HEK293T (cell line): ENCODE measurements around the gene CMTM1.
"Not testable (repeated sequence)": the region's sequence is repeated elsewhere in the genome, so short reads cannot be mapped to it uniquely, and the experiment has no call there.

Source experiments
- CTCF ChIA-PET: fragments of 350-600 bp; formaldehyde crosslinking; extraction: SDS; loops from one replicate; lab custom pipeline; 2021; ENCODE audit warnings: antibody characterized with exemption, inconsistent platforms; lab: Yijun Ruan, JAX
- POLR2A ChIA-PET: fragments of 350-600 bp; formaldehyde crosslinking; extraction: SDS; loops from one replicate; lab custom pipeline; 2020; ENCODE audit warnings: antibody characterized with exemption, inconsistent platforms; lab: Yijun Ruan, JAX
- DNase-seq: peaks from one replicate; pipeline ENCODE4 v3.0.0; 2012; ENCODE audit warnings: mixed read lengths; ENCODE audit errors: extremely low spot score
- ARNT ChIP-seq: fragments of 450-650 bp; IDR thresholded peaks from 2 replicates; pipeline ENCODE4 v1.6.1; 2017; ENCODE audit warnings: mild to moderate bottlenecking
- BHLHE40 ChIP-seq: fragments of 450-650 bp; IDR thresholded peaks from 2 replicates; pipeline ENCODE4 v1.6.1; 2016; ENCODE audit warnings: mild to moderate bottlenecking, moderate library complexity, borderline replicate concordance
- CTBP1 ChIP-seq: fragments of 450-650 bp; IDR thresholded peaks from 2 replicates; pipeline ENCODE4 v1.6.1; 2016; ENCODE audit warnings: borderline replicate concordance
- ELF4 ChIP-seq: fragments of 450-650 bp; IDR thresholded peaks from 2 replicates; pipeline ENCODE4 v1.6.1; 2017; ENCODE audit warnings: antibody characterized with exemption
- FOXA1 ChIP-seq: fragments of 450-650 bp; IDR thresholded peaks from 2 replicates; pipeline ENCODE4 v1.6.1; 2016; ENCODE audit warnings: mild to moderate bottlenecking
- FOXK2 ChIP-seq: fragments of 450-650 bp; IDR thresholded peaks from 2 replicates; pipeline ENCODE4 v1.6.1; 2016; ENCODE audit warnings: mild to moderate bottlenecking
- FOXM1 ChIP-seq: fragments of 450-650 bp; IDR thresholded peaks from 2 replicates; pipeline ENCODE4 v1.6.1; 2017; ENCODE audit warnings: mild to moderate bottlenecking, borderline replicate concordance
- HDGF ChIP-seq: fragments of 450-650 bp; IDR thresholded peaks from 2 replicates; pipeline ENCODE4 v1.6.1; 2017; ENCODE audit warnings: antibody characterized with exemption, borderline replicate concordance
- L3MBTL2 ChIP-seq: fragments of 450-650 bp; conservative IDR thresholded peaks from 2 replicates; pipeline ENCODE4 v1.6.1; 2016; ENCODE audit warnings: mild to moderate bottlenecking
- LEF1 ChIP-seq: fragments of 450-650 bp; IDR thresholded peaks from 2 replicates; pipeline ENCODE4 v1.6.1; 2017; ENCODE audit warnings: mild to moderate bottlenecking, borderline replicate concordance
- NFRKB ChIP-seq: fragments of 450-650 bp; IDR thresholded peaks from 2 replicates; pipeline ENCODE4 v1.6.1; 2016; ENCODE audit warnings: mild to moderate bottlenecking, moderate library complexity
- PKNOX1 ChIP-seq: fragments of 450-650 bp; IDR thresholded peaks from 2 replicates; pipeline ENCODE4 v1.6.1; 2016
- SP1 ChIP-seq: fragments of 450-650 bp; IDR thresholded peaks from 2 replicates; pipeline ENCODE4 v1.6.1; 2017
- SUZ12 ChIP-seq: fragments of 450-650 bp; IDR thresholded peaks from 2 replicates; pipeline ENCODE4 v1.6.1; 2016; ENCODE audit warnings: mild to moderate bottlenecking
- TARDBP ChIP-seq: fragments of 450-650 bp; IDR thresholded peaks from 2 replicates; pipeline ENCODE4 v1.6.1; 2016
- ZNF384 ChIP-seq: fragments of 450-650 bp; IDR thresholded peaks from 2 replicates; pipeline ENCODE4 v1.6.1; 2016

CMTM1 gene

DNA sequence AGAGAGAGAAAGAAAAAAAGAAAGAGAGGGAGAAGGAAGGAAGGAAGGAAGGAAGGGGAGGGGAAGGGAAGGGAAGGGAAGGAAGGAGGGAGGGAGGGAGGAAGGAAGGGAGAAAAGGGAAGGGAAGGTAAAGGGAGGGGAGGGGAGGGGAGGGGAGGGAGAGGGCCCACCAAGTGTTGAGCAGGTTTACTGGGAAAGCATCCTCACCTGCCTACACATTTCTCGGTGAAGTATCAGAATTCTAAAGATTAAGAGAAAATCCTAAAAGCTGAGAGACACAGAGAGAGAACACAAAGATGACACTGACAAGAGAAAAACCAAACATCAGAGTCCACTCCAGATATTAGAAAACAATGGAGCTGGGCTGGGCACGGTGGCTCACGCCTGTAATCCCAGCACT, 26.0 kb downstream of the CMTM1 start:
- POLR2A ChIA-PET, result no interaction called here
- no peak for DNase-seq
- CTCF ChIA-PET, result no interaction called here
- TF ChIP-seq NFRKB, result no peak

GRCh38 chr16:66592814-66593213, 26.6 kb downstream of the CMTM1 start:
- POLR2A ChIA-PET, result no interaction called here
- TF ChIP-seq SUZ12 (no peak), BHLHE40 (no peak), SP1 (no peak), ELF4 (no peak), FOXA1 (no peak)
- no peak for DNase-seq
- CTCF ChIA-PET, result no interaction called here

GRCh38 chr16:66594739-66595138, 28.5 kb downstream of the CMTM1 start:
- TF ChIP-seq PKNOX1 (no peak), CTBP1 (no peak), BHLHE40 (no peak), HDGF (no peak), SUZ12 (no peak), FOXA1 (no peak), ZNF384 (no peak)
- CTCF ChIA-PET, result interaction anchor here (0.7 kb wide), 1 partner anchor 76 kb away, joined by 5 read pairs; no protein-coding TSS in a partner anchor
- POLR2A ChIA-PET, result no interaction called here
- no peak for DNase-seq

- CTCF ChIA-PET, POLR2A ChIA-PET, DNase-seq: not testable (repeated sequence)
Measured at GRCh38 chr16:66596559-66596958, 30.3 kb downstream of the CMTM1 start.

DNA sequence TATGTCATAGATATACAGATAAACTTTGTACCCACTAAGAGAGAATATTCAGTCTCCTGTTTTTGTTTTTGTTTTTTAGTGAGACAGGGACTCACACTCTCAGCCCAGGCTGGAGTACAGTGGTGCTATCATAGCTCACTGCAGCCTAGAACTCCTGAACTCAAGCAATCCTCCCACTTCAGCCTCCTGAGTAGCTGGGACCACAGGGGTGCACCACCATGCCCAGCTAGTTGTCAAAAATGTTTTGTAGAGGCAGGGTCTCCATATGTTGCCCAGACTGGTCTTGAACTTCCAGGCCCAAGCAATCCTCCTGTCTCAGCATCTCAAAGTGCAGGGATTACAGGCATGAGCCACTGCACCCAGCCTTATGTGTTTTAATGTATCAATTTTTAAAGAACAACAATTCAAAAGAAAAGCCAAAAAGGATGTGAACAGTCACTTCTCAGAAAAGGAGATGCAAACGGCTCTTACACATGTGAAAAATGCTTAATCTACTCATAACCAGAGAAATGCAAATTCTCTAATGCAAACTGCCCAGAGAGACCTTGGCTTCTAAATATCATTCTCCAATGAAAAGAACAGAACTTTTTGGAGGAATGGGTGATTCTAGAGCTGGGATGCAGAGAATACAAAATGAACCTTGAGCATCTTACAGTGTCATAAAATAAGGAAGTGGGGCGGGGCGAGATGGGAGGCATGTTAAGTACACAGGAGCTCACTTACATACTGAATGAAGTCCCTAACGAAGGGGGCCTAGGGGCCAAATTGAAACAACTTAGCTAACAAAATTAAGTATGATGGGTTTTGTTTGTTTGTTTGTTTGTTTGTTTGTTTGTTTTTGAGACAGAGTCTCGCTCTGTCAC, 31.0 kb downstream of the CMTM1 start:
- no peak for TF ChIP-seq SP1
- TF ChIP-seq ZNF384, result no peak
- no peak for TF ChIP-seq NFRKB
- no peak for TF ChIP-seq TARDBP
- TF ChIP-seq FOXK2, result no peak
- no peak for TF ChIP-seq LEF1
- no peak for TF ChIP-seq PKNOX1
- no peak for TF ChIP-seq CTBP1
- DNase-seq, result no peak
- ChIA-PET CTCF (interaction anchor here (0.7 to 1.7 kb wide), 2 partner anchors 10 to 11 kb away, joined by 6 to 8 read pairs; no protein-coding TSS in a partner anchor), POLR2A (no interaction called here)

DNA sequence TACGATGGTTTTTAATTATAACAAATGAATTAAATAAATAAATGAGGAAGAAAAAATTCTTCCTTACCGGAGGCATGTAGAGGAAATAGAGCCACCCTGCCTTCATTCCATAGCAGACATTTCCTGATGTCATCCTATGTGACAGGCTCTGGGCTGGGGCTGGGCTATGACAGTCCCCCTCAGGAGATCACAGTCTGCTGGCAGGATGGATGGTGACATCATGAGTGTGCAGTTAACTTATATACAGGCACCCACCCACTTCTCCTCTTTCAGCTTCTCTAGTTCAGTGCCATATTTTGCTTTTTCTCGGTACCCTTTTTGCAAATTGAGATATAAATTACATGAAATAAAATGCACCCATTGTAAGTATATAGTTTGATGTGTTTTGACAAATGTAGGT, 31.9 kb downstream of the CMTM1 start:
- POLR2A ChIA-PET, result no interaction called here
- DNase-seq, result no peak
- CTCF ChIA-PET, result interaction anchor here (0.7 to 1.7 kb wide), 2 partner anchors 9 to 10 kb away, joined by 6 to 8 read pairs; no protein-coding TSS in a partner anchor
- TF ChIP-seq SP1 (no peak), L3MBTL2 (no peak), FOXA1 (no peak), BHLHE40 (no peak), ELF4 (no peak), LEF1 (no peak), FOXM1 (no peak), ARNT (no peak), NFRKB (no peak), FOXK2 (no peak), SUZ12 (no peak), TARDBP (no peak), HDGF (no peak), PKNOX1 (no peak), ZNF384 (no peak), CTBP1 (no peak)

- no peak for DNase-seq
- POLR2A ChIA-PET, result no interaction called here
- no peak for TF ChIP-seq TARDBP
- no peak for TF ChIP-seq PKNOX1
- no peak for TF ChIP-seq ARNT
- no peak for TF ChIP-seq SUZ12
- no peak for TF ChIP-seq SP1
- no peak for TF ChIP-seq LEF1
- no peak for TF ChIP-seq BHLHE40
- TF ChIP-seq NFRKB, result no peak
- no peak for TF ChIP-seq FOXA1
- TF ChIP-seq ZNF384, result no peak
- TF ChIP-seq FOXM1, result no peak
- TF ChIP-seq FOXK2, result no peak
- TF ChIP-seq L3MBTL2, result no peak
- TF ChIP-seq HDGF, result no peak
- no peak for TF ChIP-seq CTBP1
- no peak for TF ChIP-seq ELF4
- CTCF ChIA-PET, result no interaction called here
Measured at GRCh38 chr16:66599726-66600125, 33.5 kb downstream of the CMTM1 start.
